ENCODE measurements around the gene CPNE8.

Gene CPNE8

DNA sequence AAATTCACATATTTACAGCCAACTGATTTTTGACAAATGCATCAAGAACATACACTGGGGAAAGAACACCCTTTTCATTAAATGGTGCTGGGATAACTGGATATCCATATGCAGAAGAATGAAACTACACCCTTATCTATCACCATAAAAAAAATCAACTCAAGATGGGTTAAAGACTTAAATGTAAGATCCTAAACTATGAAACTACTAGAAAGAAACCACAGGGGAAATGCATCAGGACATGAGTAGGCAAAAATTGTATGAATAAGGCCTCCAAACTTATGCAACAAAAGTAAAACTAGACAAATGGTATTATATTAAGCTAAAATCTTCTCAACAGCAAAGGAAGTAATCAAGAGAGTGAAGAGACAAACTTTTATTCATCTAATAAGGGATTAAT lies 242.6 kb downstream of the CPNE8 start:
- in situ Hi-C loops (cut with MboI; ENCODE audit: low pct_unique_long_range_greater_than_20kb, low sequenced_read_pairs, unreplicated experiment), result loop anchor here (25.0 kb wide), 1 partner anchor 326 kb away; no protein-coding TSS in a partner anchor
- no peak for DNase-seq (ENCODE audit: low spot score)

DNA sequence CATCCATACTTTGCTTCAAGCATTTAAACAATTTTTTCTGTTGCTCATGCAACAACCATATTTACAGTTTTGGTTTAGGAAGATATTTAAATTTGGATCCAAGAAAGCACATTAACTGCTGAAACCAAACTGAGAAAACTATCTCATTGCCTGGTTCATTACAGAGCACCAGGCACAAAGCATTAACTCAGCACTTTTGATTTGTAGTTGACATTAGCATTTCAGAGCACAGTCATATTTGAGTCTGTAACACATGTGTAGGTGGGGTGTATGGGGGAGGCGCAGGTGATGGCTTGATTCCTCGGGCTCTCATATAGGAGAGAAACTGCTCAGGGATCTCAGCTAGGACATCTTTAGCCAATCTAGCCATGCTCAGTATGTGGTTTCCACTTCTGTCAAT lies 251.7 kb downstream of the CPNE8 start:
- TF ChIP-seq, protein P1, sequence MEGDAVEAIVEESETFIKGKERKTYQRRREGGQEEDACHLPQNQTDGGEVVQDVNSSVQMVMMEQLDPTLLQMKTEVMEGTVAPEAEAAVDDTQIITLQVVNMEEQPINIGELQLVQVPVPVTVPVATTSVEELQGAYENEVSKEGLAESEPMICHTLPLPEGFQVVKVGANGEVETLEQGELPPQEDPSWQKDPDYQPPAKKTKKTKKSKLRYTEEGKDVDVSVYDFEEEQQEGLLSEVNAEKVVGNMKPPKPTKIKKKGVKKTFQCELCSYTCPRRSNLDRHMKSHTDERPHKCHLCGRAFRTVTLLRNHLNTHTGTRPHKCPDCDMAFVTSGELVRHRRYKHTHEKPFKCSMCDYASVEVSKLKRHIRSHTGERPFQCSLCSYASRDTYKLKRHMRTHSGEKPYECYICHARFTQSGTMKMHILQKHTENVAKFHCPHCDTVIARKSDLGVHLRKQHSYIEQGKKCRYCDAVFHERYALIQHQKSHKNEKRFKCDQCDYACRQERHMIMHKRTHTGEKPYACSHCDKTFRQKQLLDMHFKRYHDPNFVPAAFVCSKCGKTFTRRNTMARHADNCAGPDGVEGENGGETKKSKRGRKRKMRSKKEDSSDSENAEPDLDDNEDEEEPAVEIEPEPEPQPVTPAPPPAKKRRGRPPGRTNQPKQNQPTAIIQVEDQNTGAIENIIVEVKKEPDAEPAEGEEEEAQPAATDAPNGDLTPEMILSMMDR (IDR thresholded peaks at IDR 0.05; ENCODE audit: extremely low read depth, insufficient read depth, missing control alignments), result no peak
- DNase-seq (ENCODE audit: low spot score), result no peak
- in situ Hi-C loops (cut with MboI; ENCODE audit: low pct_unique_long_range_greater_than_20kb, low sequenced_read_pairs, unreplicated experiment), result loop anchor here (25.0 kb wide), 1 partner anchor 316 kb away; no protein-coding TSS in a partner anchor

More for the DNA sequence above, 242.6 kb downstream of the CPNE8 start:
- TF ChIP-seq, protein P1 (IDR thresholded peaks at IDR 0.05; ENCODE audit: extremely low read depth, insufficient read depth, missing control alignments), result no peak

DNA sequence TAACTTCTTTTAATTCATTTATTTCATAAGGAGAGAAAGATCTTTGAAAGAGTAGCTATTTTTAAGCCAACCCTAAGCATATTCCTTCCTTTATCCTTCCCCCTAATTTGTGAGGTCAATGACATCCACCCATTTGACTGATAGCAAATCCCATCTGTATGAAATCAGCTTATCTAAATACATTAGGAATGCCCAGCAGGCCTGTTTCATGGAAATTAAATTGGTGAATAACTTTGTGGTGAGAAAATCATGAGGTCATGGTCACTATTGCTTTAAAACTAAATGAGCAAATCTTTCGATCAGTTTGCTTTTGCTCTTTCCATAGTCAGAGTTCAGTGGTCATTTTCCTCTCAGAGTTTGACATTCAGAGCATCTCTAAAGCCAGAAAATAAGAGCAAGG lies 256.6 kb downstream of the CPNE8 start:
- TF ChIP-seq, protein P1 (IDR thresholded peaks at IDR 0.05; ENCODE audit: extremely low read depth, insufficient read depth, missing control alignments), result no peak
- no peak for DNase-seq (ENCODE audit: low spot score)
- in situ Hi-C loops (cut with MboI; ENCODE audit: low pct_unique_long_range_greater_than_20kb, low sequenced_read_pairs, unreplicated experiment), result no loop called here

DNA sequence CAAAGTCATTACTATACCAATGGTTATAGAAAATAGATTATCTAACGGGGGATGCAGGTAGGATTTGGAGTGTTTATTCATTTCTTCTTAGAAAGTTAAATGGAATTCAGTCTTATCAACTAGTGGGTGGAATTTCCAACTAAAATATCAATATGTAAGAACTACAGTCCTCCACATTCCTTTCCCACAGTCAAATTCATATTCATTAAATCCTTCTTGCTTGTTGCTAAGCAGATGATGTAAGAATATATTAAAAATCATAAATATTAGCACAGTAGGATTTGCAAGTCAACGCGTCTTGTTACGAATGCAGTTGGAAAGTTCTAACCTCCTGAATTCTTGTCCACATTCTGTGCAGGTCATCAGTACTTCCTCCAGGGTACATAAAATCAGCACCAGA lies 259.2 kb downstream of the CPNE8 start:
- in situ Hi-C loops (cut with MboI; ENCODE audit: low pct_unique_long_range_greater_than_20kb, low sequenced_read_pairs, unreplicated experiment), result no loop called here
- no peak for DNase-seq (ENCODE audit: low spot score)
- TF ChIP-seq, protein P1 (IDR thresholded peaks at IDR 0.05; ENCODE audit: extremely low read depth, insufficient read depth, missing control alignments), result no peak

DNA sequence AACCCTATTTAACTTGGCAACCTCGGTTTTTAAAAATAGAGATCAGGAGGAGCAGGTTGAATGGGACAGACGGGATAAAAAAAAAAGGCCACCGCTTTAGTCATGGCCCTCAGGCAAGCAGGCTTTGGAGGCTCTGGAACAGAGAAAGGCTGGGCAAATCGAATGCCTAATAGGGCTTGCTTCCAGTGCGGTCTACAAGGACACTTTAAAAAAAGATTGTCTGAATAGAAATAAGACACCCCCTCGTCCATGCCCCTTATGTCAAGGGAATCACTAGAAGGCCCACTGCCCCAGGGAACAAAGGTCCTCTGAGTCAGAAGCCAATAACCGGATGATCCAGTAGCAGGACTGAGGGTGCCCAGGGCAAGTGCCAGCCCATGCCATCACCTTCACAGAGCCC lies 265.8 kb downstream of the CPNE8 start:
- in situ Hi-C loops (cut with MboI; ENCODE audit: low pct_unique_long_range_greater_than_20kb, low sequenced_read_pairs, unreplicated experiment), result no loop called here
- TF ChIP-seq, protein P1 (IDR thresholded peaks at IDR 0.05; ENCODE audit: extremely low read depth, insufficient read depth, missing control alignments), result no peak
- no peak for DNase-seq (ENCODE audit: low spot score)

DNA sequence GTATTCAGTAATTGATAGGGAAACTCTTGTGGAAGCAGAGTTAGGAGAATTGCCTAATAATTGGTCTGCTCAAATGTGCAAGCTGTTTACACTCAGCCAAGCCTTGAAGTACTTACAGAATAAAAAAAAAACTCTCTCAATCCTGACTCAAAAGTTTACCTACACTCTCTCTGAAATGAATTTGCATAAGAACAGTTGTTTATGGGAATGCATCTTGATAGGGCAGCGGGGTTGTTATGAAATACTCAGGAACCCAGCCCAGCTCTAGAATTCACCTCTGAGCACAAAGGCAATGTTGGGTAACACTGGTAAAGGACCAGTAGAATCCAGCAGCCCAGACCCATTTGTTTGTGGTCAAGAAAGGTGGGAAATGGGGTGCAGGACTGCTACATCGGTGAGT lies 267.0 kb downstream of the CPNE8 start:
- TF ChIP-seq, protein P1 (IDR thresholded peaks at IDR 0.05; ENCODE audit: extremely low read depth, insufficient read depth, missing control alignments), result no peak
- DNase-seq (ENCODE audit: low spot score), result no peak
- in situ Hi-C loops (cut with MboI; ENCODE audit: low pct_unique_long_range_greater_than_20kb, low sequenced_read_pairs, unreplicated experiment), result no loop called here

DNA sequence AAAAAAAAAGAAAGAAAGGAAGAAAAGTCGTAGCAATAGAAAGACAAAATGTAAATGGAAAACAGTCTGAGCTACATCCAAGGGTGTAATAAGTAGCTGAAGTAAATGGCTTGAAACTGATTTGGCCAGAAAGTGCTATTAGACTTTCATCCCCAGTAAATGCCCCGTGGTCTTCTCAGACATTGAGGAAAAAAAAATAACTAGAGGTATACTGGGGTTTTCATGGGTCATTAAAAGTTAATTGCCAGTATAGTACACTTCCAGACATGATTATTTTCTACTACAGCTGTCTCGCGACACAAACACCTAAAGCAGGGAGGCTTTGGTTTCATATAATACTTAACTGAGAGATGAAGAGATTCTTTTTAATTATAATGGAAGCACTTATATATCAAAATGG lies 271.9 kb downstream of the CPNE8 start:
- TF ChIP-seq, protein P1 (IDR thresholded peaks at IDR 0.05; ENCODE audit: extremely low read depth, insufficient read depth, missing control alignments), result no peak
- no peak for DNase-seq (ENCODE audit: low spot score)
- in situ Hi-C loops (cut with MboI; ENCODE audit: low pct_unique_long_range_greater_than_20kb, low sequenced_read_pairs, unreplicated experiment), result no loop called here

Data from GM13977 (cell line).